Colonic mucosa (tissue), 4 donors: ENCODE measurements around the gene CTDP1. TPM values are rescaled to one million over a fixed set of nuclear protein-coding genes. Genes with fewer than 3 reads are reported as not detected.

Experiments
- DNase-seq: peaks from one replicate; pipeline ENCODE4 v3.0.0-alpha.2; 2020
- H3K27ac ChIP-seq: fragments of 200-600 bp; one replicate; pipeline ENCODE4 v1.8.0; 2021
- H3K27me3 ChIP-seq: fragments of 200-600 bp; one replicate; pipeline ENCODE4 v1.8.0; 2021
- H3K36me3 ChIP-seq: fragments of 200-600 bp; one replicate; pipeline ENCODE4 v1.8.0; 2021
- H3K4me1 ChIP-seq: fragments of 200-600 bp; one replicate; pipeline ENCODE4 v1.8.0; 2021; ENCODE audit warnings: mild to moderate bottlenecking
- H3K4me3 ChIP-seq: fragments of 200-600 bp; one replicate; pipeline ENCODE4 v1.8.0; 2021
- H3K9ac ChIP-seq, 2 donors: one replicate each; pipeline ENCODE4 v1.7.0; 2013; ENCODE audit warnings: control low read depth in 2 of 2, low read depth in 2 of 2, low read length in 2 of 2
- H3K9me3 ChIP-seq: fragments of 200-600 bp; one replicate; pipeline ENCODE4 v1.8.0; 2021
- intact Hi-C: fragments of 100-400 bp; cut with DNase I; formaldehyde crosslinking; loops from one replicate; pipeline ENCODE4 v1.14.1; 2022
- total RNA-seq, 2 donors: library from RNA; stranded (reverse); fragmentation: NEBNext Ultra II Directional in 1 of 2; extraction: Animal tissue kit (Norgen Biotek cat#: 25700) in 1 of 2; gene quantifications; one replicate each; pipeline ENCODE4 v1.2.1, GENCODE V29; 2021
- TF ChIP-seq, protein P1 (sequence below): fragments of 200-600 bp; IDR thresholded peaks from one replicate; pipeline ENCODE4 v1.8.0; 2022; ENCODE audit warnings: antibody characterized with exemption, mild to moderate bottlenecking
- donor health status: healthy.
- donor health status: DM: no; HTN: no; CAD: no.
- donor health status: DM: no; HTN: no; CAD: no.

The CTDP1 gene
- total RNA-seq, 2 donors from 2014 or later: 34.7 to 36.9 TPM

DNA sequence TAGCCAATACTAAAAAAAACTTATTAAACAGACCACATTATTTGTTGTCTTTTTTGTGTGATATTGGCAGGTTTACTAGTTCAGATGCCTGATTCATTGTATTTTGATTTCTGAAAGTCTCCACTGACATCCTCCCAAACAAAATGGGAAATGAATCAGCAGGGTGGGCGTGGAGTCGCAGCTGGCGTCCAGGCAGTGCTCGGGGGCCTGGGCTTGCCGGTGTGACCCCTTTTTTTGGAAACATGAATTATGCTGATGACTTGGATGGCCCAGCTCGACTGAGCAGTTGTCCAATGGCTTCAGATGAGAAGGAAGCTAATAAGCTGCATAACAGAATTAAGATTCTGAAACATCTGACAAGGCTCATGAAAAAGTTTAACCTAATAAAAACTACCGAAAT is 116.4 kb downstream of the CTDP1 start:
- intact Hi-C loops: no loop called here
- DNase-seq: no peak
- H3K36me3 ChIP-seq: no peaks in the 10 kb centered on the region
- H3K9ac ChIP-seq: no peak overlapping the region
- H3K9me3 ChIP-seq: no peaks in the 10 kb centered on the region
- peaks cover 34% of the 10 kb centered on the region for H3K27me3 ChIP-seq
- H3K4me1 ChIP-seq: peaks cover 5% of the 10 kb centered on the region
- TF ChIP-seq, protein P1, sequence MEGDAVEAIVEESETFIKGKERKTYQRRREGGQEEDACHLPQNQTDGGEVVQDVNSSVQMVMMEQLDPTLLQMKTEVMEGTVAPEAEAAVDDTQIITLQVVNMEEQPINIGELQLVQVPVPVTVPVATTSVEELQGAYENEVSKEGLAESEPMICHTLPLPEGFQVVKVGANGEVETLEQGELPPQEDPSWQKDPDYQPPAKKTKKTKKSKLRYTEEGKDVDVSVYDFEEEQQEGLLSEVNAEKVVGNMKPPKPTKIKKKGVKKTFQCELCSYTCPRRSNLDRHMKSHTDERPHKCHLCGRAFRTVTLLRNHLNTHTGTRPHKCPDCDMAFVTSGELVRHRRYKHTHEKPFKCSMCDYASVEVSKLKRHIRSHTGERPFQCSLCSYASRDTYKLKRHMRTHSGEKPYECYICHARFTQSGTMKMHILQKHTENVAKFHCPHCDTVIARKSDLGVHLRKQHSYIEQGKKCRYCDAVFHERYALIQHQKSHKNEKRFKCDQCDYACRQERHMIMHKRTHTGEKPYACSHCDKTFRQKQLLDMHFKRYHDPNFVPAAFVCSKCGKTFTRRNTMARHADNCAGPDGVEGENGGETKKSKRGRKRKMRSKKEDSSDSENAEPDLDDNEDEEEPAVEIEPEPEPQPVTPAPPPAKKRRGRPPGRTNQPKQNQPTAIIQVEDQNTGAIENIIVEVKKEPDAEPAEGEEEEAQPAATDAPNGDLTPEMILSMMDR: no peak
- H3K27ac ChIP-seq: no peak overlapping the region
- H3K4me3 ChIP-seq: no peak overlapping the region

DNA sequence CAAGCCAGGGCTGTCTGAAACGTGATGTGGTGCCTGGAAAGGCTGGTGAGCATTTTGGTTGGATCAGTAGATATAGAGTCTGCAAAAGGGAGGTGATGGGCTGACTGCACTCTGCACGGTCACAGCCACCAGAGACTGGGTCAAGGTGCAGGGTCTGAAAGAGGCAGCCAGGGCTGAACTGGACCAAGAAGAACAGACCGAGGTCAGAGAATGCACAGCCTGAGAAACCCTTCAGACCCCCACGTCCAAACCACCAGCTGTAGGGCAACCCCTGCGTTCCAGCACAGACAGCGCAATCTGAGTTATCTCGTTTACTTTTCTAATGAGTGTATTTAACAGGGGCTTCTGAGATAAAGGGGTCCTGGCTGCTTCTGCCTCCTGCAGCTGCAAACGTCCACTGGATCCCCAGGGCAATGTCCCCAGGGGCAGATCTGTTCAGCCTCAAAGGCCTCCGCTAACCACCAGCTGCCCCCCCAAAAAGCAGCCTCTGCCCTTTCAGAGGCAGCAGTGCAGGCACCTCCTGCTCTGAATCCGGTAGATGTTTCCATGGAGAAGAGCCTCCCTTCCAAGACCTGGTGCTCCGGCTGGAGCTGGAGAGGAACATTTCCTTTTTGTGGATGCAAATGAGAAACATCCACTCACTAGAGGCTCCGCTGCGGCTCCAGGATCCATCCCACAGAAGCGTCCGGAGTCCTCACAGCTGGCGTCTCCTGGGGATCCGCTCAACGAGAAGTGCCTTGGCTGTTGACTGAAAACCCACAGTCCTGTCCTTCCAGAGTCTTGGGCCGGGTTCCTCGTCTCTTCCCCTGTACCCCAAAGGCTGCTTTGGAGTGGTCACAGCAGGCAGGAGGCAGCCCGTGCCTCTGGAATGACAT is 117.2 kb downstream of the CTDP1 start:
- Histone ChIP-seq H3K4me3 (no peak overlapping the region), H3K36me3 (no peaks in the 10 kb centered on the region), H3K9ac (no peak overlapping the region), H3K9me3 (no peaks in the 10 kb centered on the region), H3K4me1 (peaks cover 5% of the 10 kb centered on the region), H3K27me3 (peaks cover 34% of the 10 kb centered on the region), H3K27ac (no peak overlapping the region)
- intact Hi-C loops: no loop called here
- TF ChIP-seq, protein P1: no peak
- DNase-seq: no peak

DNA sequence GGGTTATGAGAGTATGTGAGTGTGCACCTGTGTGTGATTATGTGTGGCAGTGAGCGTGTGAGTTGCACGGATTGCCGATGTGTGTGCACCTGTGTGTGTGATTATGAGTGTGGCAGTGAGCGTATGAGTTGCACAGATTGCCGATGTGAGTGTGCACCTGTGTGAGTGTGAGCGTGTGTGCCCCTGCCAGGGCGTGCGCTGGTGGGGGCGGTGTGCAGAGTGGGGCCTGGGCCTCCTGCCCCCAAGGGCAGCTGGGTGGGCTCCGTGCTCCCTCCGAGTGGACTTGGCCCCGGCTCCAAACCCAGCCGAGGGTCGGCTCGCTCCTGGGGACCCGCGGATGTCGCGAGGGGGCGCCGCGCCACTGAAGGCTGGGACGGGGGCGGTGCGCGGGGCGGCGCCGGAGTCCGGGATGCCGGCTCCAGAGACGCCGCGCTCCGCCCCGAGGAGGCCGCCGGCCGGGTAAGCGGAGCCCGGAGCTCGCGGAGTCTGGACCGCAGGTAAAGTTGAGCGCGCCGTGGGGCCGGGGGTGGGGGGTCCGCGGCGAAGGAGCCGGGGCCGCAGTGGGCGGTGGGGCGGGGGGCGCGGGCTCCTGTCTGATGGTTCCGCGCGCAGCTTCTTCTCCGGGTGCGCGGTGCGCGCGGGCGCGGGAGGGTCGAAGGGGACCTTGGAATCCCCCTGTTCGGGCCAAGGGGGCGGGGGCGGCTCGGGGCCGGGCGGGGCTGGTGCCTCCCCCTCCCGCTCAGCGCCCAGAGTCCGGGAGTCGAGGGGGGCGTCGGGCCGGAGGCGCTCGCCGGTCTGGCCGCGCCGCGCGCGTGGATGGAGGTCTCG is 118.1 kb downstream of the CTDP1 start, which contains the start of gene KCNG2:
TSS of gene KCNG2 (plus strand) at position 421 of the 828 bp plus-strand sequence. CDS start 65,730 bp downstream, outside the sequence.
- no peaks in the 10 kb centered on the region for H3K9me3 ChIP-seq
- no peaks in the 10 kb centered on the region for H3K36me3 ChIP-seq
- no peak within 1 kb of the TSS for H3K9ac ChIP-seq
- peaks cover 5% of the 10 kb centered on the region for H3K4me1 ChIP-seq
- intact Hi-C loops: no loop called here
- H3K27ac ChIP-seq: no peak within 1 kb of the TSS
- TF ChIP-seq, protein P1: no peak
- H3K4me3 ChIP-seq: peak within 1 kb of the TSS; percentile 20
- peaks cover 34% of the 10 kb centered on the region for H3K27me3 ChIP-seq
- no peak for DNase-seq

DNA sequence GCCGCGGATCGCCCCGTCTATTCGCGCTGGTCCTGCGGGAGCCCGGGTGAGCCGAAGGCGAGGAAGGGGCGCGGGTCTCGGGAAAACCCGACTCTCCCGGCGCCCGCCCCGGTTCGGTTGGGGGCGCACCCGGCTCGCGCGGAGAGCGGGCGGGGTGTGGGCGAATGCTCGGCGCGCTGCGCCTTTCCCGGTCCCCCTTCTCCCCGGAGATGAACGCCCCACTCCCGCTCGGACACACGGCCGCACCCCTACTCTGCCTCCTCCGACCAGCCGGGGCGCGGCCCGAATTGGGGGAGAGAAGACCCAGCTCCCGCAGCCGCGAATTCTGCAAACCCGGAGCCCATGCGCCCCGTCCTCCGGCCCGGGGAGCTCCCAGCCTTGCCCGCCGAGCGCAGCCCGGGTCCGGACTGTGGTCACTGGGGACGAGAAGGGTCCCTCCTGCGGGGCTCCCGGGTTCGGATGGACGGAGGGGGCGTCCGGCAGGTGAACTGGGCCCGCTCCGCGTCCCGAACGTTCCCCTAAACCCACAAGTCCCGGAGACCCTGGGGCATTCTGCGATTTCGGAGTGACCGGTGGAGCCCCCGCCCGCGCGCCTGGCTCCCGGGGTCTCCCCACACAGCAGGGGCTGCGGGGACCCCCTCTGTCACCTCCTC is 118.9 kb downstream of the CTDP1 start:
- Histone ChIP-seq H3K4me3 (peak overlapping the region; percentile 20), H3K9me3 (no peaks in the 10 kb centered on the region), H3K9ac (no peak overlapping the region), H3K4me1 (peaks cover 5% of the 10 kb centered on the region), H3K36me3 (no peaks in the 10 kb centered on the region), H3K27ac (no peak overlapping the region), H3K27me3 (peaks cover 34% of the 10 kb centered on the region)
- TF ChIP-seq, protein P1: no peak
- intact Hi-C loops: no loop called here
- DNase-seq: no peak

DNA sequence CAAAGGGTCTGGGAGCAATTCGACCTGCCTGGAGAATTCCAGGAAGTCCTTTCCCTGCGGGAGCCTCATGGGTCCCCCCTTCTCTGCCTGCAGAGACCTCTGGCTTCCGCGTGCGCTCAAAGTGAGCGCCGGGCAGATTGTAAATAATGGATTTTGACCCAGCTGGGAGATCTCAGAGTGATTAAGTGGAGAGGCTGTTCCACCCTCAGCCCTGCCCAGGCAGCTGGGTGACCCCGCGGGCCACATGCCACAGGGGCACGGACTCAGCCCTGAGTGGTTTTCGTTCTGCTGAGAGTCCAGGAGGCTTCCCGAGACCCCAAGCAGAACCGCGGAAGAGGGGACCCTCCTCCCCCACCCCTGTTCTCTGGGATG is 119.4 kb downstream of the CTDP1 start:
- TF ChIP-seq, protein P1: no peak
- Histone ChIP-seq H3K36me3 (no peaks in the 10 kb centered on the region), H3K4me3 (peak overlapping the region; percentile 20), H3K9me3 (no peaks in the 10 kb centered on the region), H3K27me3 (peaks cover 34% of the 10 kb centered on the region), H3K9ac (no peak overlapping the region), H3K4me1 (peaks cover 5% of the 10 kb centered on the region), H3K27ac (no peak overlapping the region)
- DNase-seq: no peak
- intact Hi-C loops: no loop called here
